ENCODE measurements around the gene HBG2.

Gene HBG2

GRCh38 chr11:5239046-5239445 is 15.5 kb downstream of the HBG2 start:
- no peaks in the 10 kb centered on the region for H3K36me3 ChIP-seq (replicated peaks in 1 of 2; ENCODE audit: control insufficient read depth in 2 of 2, insufficient read depth in 2 of 2, low read length in 2 of 2)
- no peak for DNase-seq (ENCODE audit: low spot score)
- no peak overlapping the region for H4K91ac ChIP-seq (ENCODE audit: low read depth, low read length, poor library complexity)
- no peak overlapping the region for H4K8ac ChIP-seq (ENCODE audit: low read depth, low read length)
- H2AK5ac ChIP-seq (ENCODE audit: low read depth, low read length) = no peak overlapping the region
- no peak overlapping the region for H2AFZ ChIP-seq (ENCODE audit: low read length)
- no peak overlapping the region for H2BK15ac ChIP-seq (ENCODE audit: low read length)
- H3K4ac ChIP-seq (ENCODE audit: low read length) = no peak overlapping the region
- no peaks in the 10 kb centered on the region for H3K4me1 ChIP-seq (ENCODE audit: control insufficient read depth in 2 of 2, insufficient read depth in 1 of 2, low read depth in 1 of 2, low read length in 2 of 2)
- H3K79me1 ChIP-seq (ENCODE audit: low read depth, low read length) = no peaks in the 10 kb centered on the region
- H3K4me2 ChIP-seq (ENCODE audit: insufficient read depth, low read length, poor library complexity, severe bottlenecking) = no peak overlapping the region
- H3K23ac ChIP-seq (ENCODE audit: low read depth, low read length, poor library complexity) = no peak overlapping the region
- no peaks in the 10 kb centered on the region for H3K27me3 ChIP-seq (ENCODE audit: control insufficient read depth in 3 of 3, insufficient read depth in 3 of 3, low read depth in 1 of 3, low read length in 3 of 3)
- H3K27ac ChIP-seq (replicated peaks; ENCODE audit: low read length) = no peak overlapping the region
- no peak overlapping the region for H2BK5ac ChIP-seq (ENCODE audit: low read length)
- no peak overlapping the region for H3K18ac ChIP-seq (ENCODE audit: low read length)
- H3K9me3 ChIP-seq (replicated peaks in 1 of 2; ENCODE audit: control insufficient read depth in 2 of 2, insufficient read depth in 1 of 2, low read depth in 1 of 2, low read length in 2 of 2) = no peaks in the 10 kb centered on the region
- H3K14ac ChIP-seq (ENCODE audit: low read length) = no peak overlapping the region
- no peak overlapping the region for H3K4me3 ChIP-seq (ENCODE audit: low read length in 2 of 2)
- no peak overlapping the region for H2BK12ac ChIP-seq (ENCODE audit: low read length)
- H3K9ac ChIP-seq (ENCODE audit: low read depth, low read length, poor library complexity) = no peak overlapping the region
- no peak overlapping the region for H2BK120ac ChIP-seq (ENCODE audit: low read depth, low read length)

GRCh38 chr11:5238486-5238885 is 16.1 kb downstream of the HBG2 start:
- Histone ChIP-seq H2AK5ac (ENCODE audit: low read depth, low read length) (no peak overlapping the region), H2BK15ac (ENCODE audit: low read length) (no peak overlapping the region), H3K4me3 (ENCODE audit: low read length in 2 of 2) (no peak overlapping the region), H3K27me3 (ENCODE audit: control insufficient read depth in 3 of 3, insufficient read depth in 3 of 3, low read depth in 1 of 3, low read length in 3 of 3) (no peaks in the 10 kb centered on the region), H3K4ac (ENCODE audit: low read length) (no peak overlapping the region), H3K36me3 (replicated peaks in 1 of 2; ENCODE audit: control insufficient read depth in 2 of 2, insufficient read depth in 2 of 2, low read length in 2 of 2) (no peaks in the 10 kb centered on the region), H3K4me2 (ENCODE audit: insufficient read depth, low read length, poor library complexity, severe bottlenecking) (no peak overlapping the region), H3K4me1 (ENCODE audit: control insufficient read depth in 2 of 2, insufficient read depth in 1 of 2, low read depth in 1 of 2, low read length in 2 of 2) (no peaks in the 10 kb centered on the region), H2BK5ac (ENCODE audit: low read length) (no peak overlapping the region), H3K18ac (ENCODE audit: low read length) (no peak overlapping the region), H4K8ac (ENCODE audit: low read depth, low read length) (no peak overlapping the region), H3K9ac (ENCODE audit: low read depth, low read length, poor library complexity) (no peak overlapping the region), H4K91ac (ENCODE audit: low read depth, low read length, poor library complexity) (no peak overlapping the region), H2AFZ (ENCODE audit: low read length) (no peak overlapping the region), H2BK120ac (ENCODE audit: low read depth, low read length) (no peak overlapping the region), H3K79me1 (ENCODE audit: low read depth, low read length) (no peaks in the 10 kb centered on the region), H3K23ac (ENCODE audit: low read depth, low read length, poor library complexity) (no peak overlapping the region), H3K9me3 (replicated peaks in 1 of 2; ENCODE audit: control insufficient read depth in 2 of 2, insufficient read depth in 1 of 2, low read depth in 1 of 2, low read length in 2 of 2) (no peaks in the 10 kb centered on the region), H3K27ac (replicated peaks; ENCODE audit: low read length) (no peak overlapping the region), H3K14ac (ENCODE audit: low read length) (no peak overlapping the region), H2BK12ac (ENCODE audit: low read length) (no peak overlapping the region)
- no peak for DNase-seq (ENCODE audit: low spot score)
- WGBS, 2 donors (ENCODE audit: extremely low coverage in 2 of 2, insufficient read length in 2 of 2, insufficient replicate concordance in 1 of 2) = no CpG with 5 or more reads among the region's 2 CpGs

GRCh38 chr11:5237420-5237819 is 17.2 kb downstream of the HBG2 start:
- no peaks in the 10 kb centered on the region for H3K4me1 ChIP-seq (ENCODE audit: control insufficient read depth in 2 of 2, insufficient read depth in 1 of 2, low read depth in 1 of 2, low read length in 2 of 2)
- H2BK5ac ChIP-seq (ENCODE audit: low read length) = no peak overlapping the region
- no peak overlapping the region for H4K8ac ChIP-seq (ENCODE audit: low read depth, low read length)
- no peak overlapping the region for H3K4ac ChIP-seq (ENCODE audit: low read length)
- no peaks in the 10 kb centered on the region for H3K36me3 ChIP-seq (replicated peaks in 1 of 2; ENCODE audit: control insufficient read depth in 2 of 2, insufficient read depth in 2 of 2, low read length in 2 of 2)
- no peaks in the 10 kb centered on the region for H3K9me3 ChIP-seq (replicated peaks in 1 of 2; ENCODE audit: control insufficient read depth in 2 of 2, insufficient read depth in 1 of 2, low read depth in 1 of 2, low read length in 2 of 2)
- no peak overlapping the region for H2BK12ac ChIP-seq (ENCODE audit: low read length)
- no peak overlapping the region for H2BK15ac ChIP-seq (ENCODE audit: low read length)
- H2BK120ac ChIP-seq (ENCODE audit: low read depth, low read length) = no peak overlapping the region
- H3K4me3 ChIP-seq (ENCODE audit: low read length in 2 of 2) = no peak overlapping the region
- WGBS, 2 donors (ENCODE audit: extremely low coverage in 2 of 2, insufficient read length in 2 of 2, insufficient replicate concordance in 1 of 2) = no CpG with 5 or more reads among the region's 2 CpGs
- H3K14ac ChIP-seq (ENCODE audit: low read length) = no peak overlapping the region
- DNase-seq (ENCODE audit: low spot score) = no peak
- H3K79me1 ChIP-seq (ENCODE audit: low read depth, low read length) = no peaks in the 10 kb centered on the region
- H3K27ac ChIP-seq (replicated peaks; ENCODE audit: low read length) = no peak overlapping the region
- no peak overlapping the region for H4K91ac ChIP-seq (ENCODE audit: low read depth, low read length, poor library complexity)
- H2AFZ ChIP-seq (ENCODE audit: low read length) = no peak overlapping the region
- H3K18ac ChIP-seq (ENCODE audit: low read length) = no peak overlapping the region
- no peak overlapping the region for H3K9ac ChIP-seq (ENCODE audit: low read depth, low read length, poor library complexity)
- H3K23ac ChIP-seq (ENCODE audit: low read depth, low read length, poor library complexity) = no peak overlapping the region
- H2AK5ac ChIP-seq (ENCODE audit: low read depth, low read length) = no peak overlapping the region
- H3K4me2 ChIP-seq (ENCODE audit: insufficient read depth, low read length, poor library complexity, severe bottlenecking) = no peak overlapping the region
- no peaks in the 10 kb centered on the region for H3K27me3 ChIP-seq (ENCODE audit: control insufficient read depth in 3 of 3, insufficient read depth in 3 of 3, low read depth in 1 of 3, low read length in 3 of 3)

- H3K36me3 ChIP-seq (replicated peaks in 1 of 2; ENCODE audit: control insufficient read depth in 2 of 2, insufficient read depth in 2 of 2, low read length in 2 of 2) = no peaks in the 10 kb centered on the region
These were observed 19.1 kb downstream of the HBG2 start for GRCh38 chr11:5235364-5236095.

More at GRCh38 chr11:5235364-5236095, 19.1 kb downstream of the HBG2 start:
- Histone ChIP-seq H3K4me1 (ENCODE audit: control insufficient read depth in 2 of 2, insufficient read depth in 1 of 2, low read depth in 1 of 2, low read length in 2 of 2) (no peaks in the 10 kb centered on the region), H2BK120ac (ENCODE audit: low read depth, low read length) (no peak overlapping the region), H3K4ac (ENCODE audit: low read length) (no peak overlapping the region), H4K8ac (ENCODE audit: low read depth, low read length) (no peak overlapping the region), H3K14ac (ENCODE audit: low read length) (no peak overlapping the region), H3K4me3 (ENCODE audit: low read length in 2 of 2) (no peak overlapping the region), H3K27me3 (ENCODE audit: control insufficient read depth in 3 of 3, insufficient read depth in 3 of 3, low read depth in 1 of 3, low read length in 3 of 3) (no peaks in the 10 kb centered on the region), H4K91ac (ENCODE audit: low read depth, low read length, poor library complexity) (no peak overlapping the region), H3K27ac (replicated peaks; ENCODE audit: low read length) (no peak overlapping the region), H2BK12ac (ENCODE audit: low read length) (no peak overlapping the region), H3K79me1 (ENCODE audit: low read depth, low read length) (no peaks in the 10 kb centered on the region), H3K4me2 (ENCODE audit: insufficient read depth, low read length, poor library complexity, severe bottlenecking) (no peak overlapping the region), H3K9ac (ENCODE audit: low read depth, low read length, poor library complexity) (no peak overlapping the region), H3K18ac (ENCODE audit: low read length) (no peak overlapping the region), H3K9me3 (replicated peaks in 1 of 2; ENCODE audit: control insufficient read depth in 2 of 2, insufficient read depth in 1 of 2, low read depth in 1 of 2, low read length in 2 of 2) (no peaks in the 10 kb centered on the region), H2AFZ (ENCODE audit: low read length) (no peak overlapping the region), H2BK15ac (ENCODE audit: low read length) (no peak overlapping the region), H3K23ac (ENCODE audit: low read depth, low read length, poor library complexity) (no peak overlapping the region), H2AK5ac (ENCODE audit: low read depth, low read length) (no peak overlapping the region), H2BK5ac (ENCODE audit: low read length) (no peak overlapping the region)
- no peak for DNase-seq (ENCODE audit: low spot score)
- no CpG with 5 or more reads among the region's 5 CpGs for WGBS, 2 donors (ENCODE audit: extremely low coverage in 2 of 2, insufficient read length in 2 of 2, insufficient replicate concordance in 1 of 2)

All from neuronal stem cell (in vitro differentiated cells).